GM23338 (cell line): ENCODE measurements around the gene TMEM273. TPM values are rescaled to one million over a fixed set of nuclear protein-coding genes. Genes with fewer than 3 reads are reported as not detected.

Source experiments
- ATAC-seq: fragments of 200-7000 bp; cut with Tn5 transposase; 3 replicates; pipeline ENCODE4 v1.9.1; 2020
- DNase-seq: peaks from one replicate; pipeline ENCODE4 v3.0.0-alpha.2; 2015; ENCODE audit warnings: low spot score
- H2AFZ ChIP-seq: fragments of 200-600 bp; sonication (generic); 2 replicates; pipeline ENCODE4 v1.8.0; 2016; ENCODE audit warnings: antibody characterized with exemption, mild to moderate bottlenecking, moderate library complexity
- H3F3A ChIP-seq: fragments of 200-600 bp; sonication (generic); replicated peaks from 2 replicates; pipeline ENCODE4 v1.8.0; 2017; ENCODE audit warnings: antibody characterized with exemption, mixed run types, low read depth
- H3K27ac ChIP-seq: fragments of 200-600 bp; sonication (generic); 2 replicates; pipeline ENCODE4 v1.6.1; 2016; ENCODE audit warnings: low read depth
- H3K27me3 ChIP-seq: fragments of 200-600 bp; sonication (generic); 2 replicates; pipeline ENCODE4 v1.8.0; 2016; ENCODE audit warnings: mild to moderate bottlenecking, mixed run types, moderate library complexity; ENCODE audit not compliant: insufficient read depth
- H3K36me3 ChIP-seq: fragments of 200-600 bp; sonication (generic); 2 replicates; pipeline ENCODE4 v1.8.0; 2016; ENCODE audit warnings: mild to moderate bottlenecking; ENCODE audit not compliant: insufficient read depth
- H3K4me1 ChIP-seq: fragments of 200-600 bp; sonication (generic); 2 replicates; pipeline ENCODE4 v1.8.0; 2016; ENCODE audit warnings: mild to moderate bottlenecking, moderate library complexity; ENCODE audit not compliant: insufficient read depth
- H3K4me2 ChIP-seq: fragments of 200-600 bp; sonication (generic); 2 replicates; pipeline ENCODE4 v1.7.1; 2017; ENCODE audit warnings: mixed run types
- H3K4me3 ChIP-seq: fragments of 200-600 bp; sonication (generic); 2 replicates; pipeline ENCODE4 v1.6.1; 2016; ENCODE audit warnings: mixed run types
- H3K79me2 ChIP-seq: fragments of 200-600 bp; sonication (generic); replicated peaks from 2 replicates; pipeline ENCODE4 v1.8.0; 2017; ENCODE audit warnings: mild to moderate bottlenecking; ENCODE audit not compliant: insufficient read depth
- H3K9me2 ChIP-seq: fragments of 200-600 bp; sonication (generic); 2 replicates; pipeline ENCODE4 v1.8.0; 2017; ENCODE audit not compliant: insufficient read depth
- H4K20me1 ChIP-seq: fragments of 200-600 bp; sonication (generic); replicated peaks from 2 replicates; pipeline ENCODE4 v1.8.0; 2017; ENCODE audit warnings: mild to moderate bottlenecking; ENCODE audit not compliant: insufficient read depth
- H3K27ac Mint-ChIP-seq: 2 replicates; pipeline ENCODE4 v1.8.0; 2020; ENCODE audit warnings: inconsistent platforms, mild to moderate bottlenecking, moderate library complexity, mixed read lengths
- H3K27me3 Mint-ChIP-seq: 3 replicates; pipeline ENCODE4 v1.8.0; 2022; ENCODE audit warnings: low read depth, mild to moderate bottlenecking, moderate library complexity, mixed read lengths, inconsistent platforms; ENCODE audit not compliant: insufficient read depth, poor library complexity
- H3K36me3 Mint-ChIP-seq: 3 replicates; pipeline ENCODE4 v1.8.0; 2021; ENCODE audit warnings: low read depth, mild to moderate bottlenecking, inconsistent platforms, moderate library complexity, mixed read lengths
- H3K4me1 Mint-ChIP-seq: 3 replicates; pipeline ENCODE4 v1.8.0; 2020; ENCODE audit warnings: mild to moderate bottlenecking, inconsistent platforms, mixed read lengths
- H3K4me3 Mint-ChIP-seq: 3 replicates; pipeline ENCODE4 v1.8.0; 2021; ENCODE audit warnings: moderate library complexity, mild to moderate bottlenecking, inconsistent platforms, mixed read lengths
- H3K9me3 Mint-ChIP-seq: 3 replicates; pipeline ENCODE4 v1.8.0; 2020; ENCODE audit warnings: moderate library complexity, mild to moderate bottlenecking, inconsistent platforms, mixed read lengths
- CREB1 ChIP-seq: fragments of 250-450 bp; sonication (Bioruptor Pico); IDR thresholded peaks from 2 replicates; pipeline ENCODE4 v1.5.0; 2020; ENCODE audit warnings: low read depth, mild to moderate bottlenecking, moderate library complexity
- CTCF ChIP-seq, 2 experiments: fragments of 200-600 bp in 1 of 2; sonication (generic) in 1 of 2; conservative IDR thresholded peaks; 2 replicates each; pipeline versions ENCODE4 v1.5.1 to v1.6.1; 2016 to 2017; ENCODE audit warnings: antibody characterized with exemption in 2 of 2, low read depth in 2 of 2, mild to moderate bottlenecking in 2 of 2, moderate library complexity in 1 of 2
- ETS1 ChIP-seq: IDR thresholded peaks from 2 replicates; pipeline ENCODE4 v1.6.1; 2016; ENCODE audit warnings: antibody characterized with exemption
- EZH2 ChIP-seq: fragments of 200-600 bp; sonication (generic); IDR thresholded peaks from one replicate; pipeline ENCODE4 v1.8.0; 2017; ENCODE audit warnings: antibody characterized with exemption, mild to moderate bottlenecking, low read depth; ENCODE audit not compliant: unreplicated experiment
- EZH2phosphoT487 ChIP-seq: fragments of 200-600 bp; sonication (generic); IDR thresholded peaks from one replicate; pipeline ENCODE4 v1.8.1; 2018; ENCODE audit warnings: antibody characterized with exemption; ENCODE audit not compliant: unreplicated experiment
- JUNB ChIP-seq: IDR thresholded peaks from one replicate; pipeline ENCODE4 v1.6.1; 2016; ENCODE audit warnings: antibody characterized with exemption; ENCODE audit not compliant: unreplicated experiment
- NANOG ChIP-seq: IDR thresholded peaks from 2 replicates; pipeline ENCODE4 v1.6.1; 2016; ENCODE audit warnings: antibody characterized with exemption, borderline replicate concordance
- POLR2AphosphoS5 ChIP-seq: IDR thresholded peaks from 2 replicates; pipeline ENCODE4 v1.6.1; 2016; ENCODE audit warnings: antibody characterized with exemption, low read depth
- REST ChIP-seq: IDR thresholded peaks from one replicate; pipeline ENCODE4 v1.6.1; 2018; ENCODE audit warnings: antibody characterized with exemption; ENCODE audit not compliant: unreplicated experiment
- STAT1 ChIP-seq: IDR thresholded peaks from one replicate; pipeline ENCODE4 v1.6.1; 2016; ENCODE audit warnings: antibody characterized with exemption; ENCODE audit not compliant: unreplicated experiment
- ZNF114 ChIP-seq: fragments of 250-450 bp; sonication (Bioruptor Pico); IDR thresholded peaks from 2 replicates; pipeline ENCODE4 v1.5.0; 2020; ENCODE audit warnings: mild to moderate bottlenecking, moderate library complexity
- ZNF331 ChIP-seq: fragments of 250-450 bp; sonication (Bioruptor Pico); IDR thresholded peaks from 2 replicates; pipeline ENCODE4 v1.5.0; 2020; ENCODE audit warnings: low read depth, mild to moderate bottlenecking, moderate library complexity
- ZNF462 ChIP-seq: fragments of 250-450 bp; sonication (Bioruptor Pico); IDR thresholded peaks from 2 replicates; pipeline ENCODE4 v1.5.0; 2020; ENCODE audit warnings: mild to moderate bottlenecking, moderate library complexity
- polyA plus RNA-seq: library from polyadenylated mRNA; unstranded; fragments of >200 nt; fragmentation: Nextera tagmentation; extraction: Ambion mirVana; gene quantifications from 2 replicates; pipeline ENCODE4 v1.2.1, GENCODE V29; 2016
- total RNA-seq: library from RNA; depleted of rRNA; stranded (reverse); fragments of >200 nt; shearing (Covaris generic); gene quantifications from 2 replicates; pipeline ENCODE4 v1.2.3, GENCODE V29; 2014

Gene TMEM273
- total and polyA plus RNA-seq, 2 experiments from 2014 or later, result not detected

GRCh38 chr10:49207113-49207512 is 18.9 kb upstream of the TMEM273 start:
- peaks cover 3% of the 10 kb centered on the region for H3K27me3 Mint-ChIP-seq
- H3K36me3 Mint-ChIP-seq, result no peaks in the 10 kb centered on the region
- ATAC-seq (no peak), DNase-seq (no peak)
- Histone ChIP-seq H3K9me2 (peaks cover 16% of the 10 kb centered on the region; the same call in 1 of the 2 replicates), H3K4me1 (no peaks in the 10 kb centered on the region), H3K36me3 (no peaks in the 10 kb centered on the region), H3K27ac (no peak overlapping the region), H3K4me3 (no peak overlapping the region), H3F3A (no peaks in the 10 kb centered on the region), H3K4me2 (no peak overlapping the region), H3K27me3 (no peaks in the 10 kb centered on the region), H3K79me2 (no peaks in the 10 kb centered on the region), H4K20me1 (no peaks in the 10 kb centered on the region), H2AFZ (no peak overlapping the region)
- H3K4me3 Mint-ChIP-seq, result no peak overlapping the region
- H3K27ac Mint-ChIP-seq, result no peak overlapping the region
- H3K9me3 Mint-ChIP-seq, result no peaks in the 10 kb centered on the region; the same call in 1 of the 3 replicates
- H3K4me1 Mint-ChIP-seq, result no peaks in the 10 kb centered on the region
- TF ChIP-seq CREB1 (no peak), REST (no peak), EZH2 (no peak), ETS1 (no peak), ZNF114 (no peak), ZNF462 (CRISPR knock-in tag) (no peak), STAT1 (no peak), NANOG (no peak), POLR2AphosphoS5 (no peak), ZNF331 (CRISPR knock-in tag) (no peak), JUNB (no peak), EZH2phosphoT487 (no peak), CTCF (conservative IDR thresholded peaks at IDR 0.05; ENCODE audit: low read depth in 2 of 2) (no peak)
